ENCODE data around the gene CUL4A. TPM values are rescaled to one million over a fixed set of nuclear protein-coding genes. Genes with fewer than 3 reads are reported as not detected.

Gene CUL4A
- 186 and 195 TPM in 2 replicates for total RNA-seq

GRCh38 chr13:113209336-113209758 lies at the start of gene CUL4A:
CUL4A (plus strand) TSS chr13:113209613; CDS start chr13:113209628, 15 bp downstream.

GRCh38 chr13:113208421-113209335 lies 735 bp upstream of the CUL4A start, which contains the start of gene PCID2:
PCID2 (minus strand) TSS chr13:113208669; CDS start chr13:113208634, 35 bp downstream.

GRCh38 chr13:113296823-113297369 lies 87.5 kb downstream of the CUL4A start, which contains the start of gene LAMP1:
LAMP1 (plus strand) TSS chr13:113297239; CDS start chr13:113297435, 196 bp downstream.

Other genes starting within 250 kb of the CUL4A start
- gene MCF2L, start 240.4 kb upstream of the CUL4A start, total RNA-seq, result 1.4 TPM in 1 of 2 replicates, not detected in the other
- gene F7, start 103.8 kb upstream of the CUL4A start, total RNA-seq, result not detected in 2 replicates
- gene F10, start 86.8 kb upstream of the CUL4A start, total RNA-seq, result not detected in 2 replicates
- not detected in 2 replicates for gene PROZ, start 51.0 kb upstream of the CUL4A start, total RNA-seq
- 45.8 and 54.4 TPM in 2 replicates for gene PCID2, start 944 bp upstream of the CUL4A start, total RNA-seq
- gene LAMP1, start 87.6 kb downstream of the CUL4A start, total RNA-seq, result 225 and 265 TPM in 2 replicates
- 6.3 and 14.3 TPM in 2 replicates for gene GRTP1, start 154.5 kb downstream of the CUL4A start, total RNA-seq
- 0.64 and 0.72 TPM in 2 replicates for gene ADPRHL1, start 243.9 kb downstream of the CUL4A start, total RNA-seq

Data from tracheal epithelial cell (primary cell).